Thyroid gland (tissue), 4 donors: ENCODE measurements around the gene EPS15.

Experiments used
- CTCF ChIP-seq, 6 experiments: fragments of 200-600 bp in 3 of 6; fragments of 450-650 bp in 3 of 6; sonication (generic) in 3 of 6; IDR thresholded peaks; one replicate each; pipeline ENCODE4 v1.5.1; 2016 to 2019; ENCODE audit warnings: antibody characterized with exemption in 6 of 6, mild to moderate bottlenecking in 2 of 6, inconsistent platforms in 1 of 6, moderate library complexity in 1 of 6
- POLR2A ChIP-seq, 2 donors: fragments of 450-650 bp; IDR thresholded peaks; one replicate each; pipeline ENCODE4 v1.6.1; 2017; ENCODE audit warnings: antibody characterized with exemption in 2 of 2, mild to moderate bottlenecking in 2 of 2, moderate library complexity in 1 of 2

DNA sequence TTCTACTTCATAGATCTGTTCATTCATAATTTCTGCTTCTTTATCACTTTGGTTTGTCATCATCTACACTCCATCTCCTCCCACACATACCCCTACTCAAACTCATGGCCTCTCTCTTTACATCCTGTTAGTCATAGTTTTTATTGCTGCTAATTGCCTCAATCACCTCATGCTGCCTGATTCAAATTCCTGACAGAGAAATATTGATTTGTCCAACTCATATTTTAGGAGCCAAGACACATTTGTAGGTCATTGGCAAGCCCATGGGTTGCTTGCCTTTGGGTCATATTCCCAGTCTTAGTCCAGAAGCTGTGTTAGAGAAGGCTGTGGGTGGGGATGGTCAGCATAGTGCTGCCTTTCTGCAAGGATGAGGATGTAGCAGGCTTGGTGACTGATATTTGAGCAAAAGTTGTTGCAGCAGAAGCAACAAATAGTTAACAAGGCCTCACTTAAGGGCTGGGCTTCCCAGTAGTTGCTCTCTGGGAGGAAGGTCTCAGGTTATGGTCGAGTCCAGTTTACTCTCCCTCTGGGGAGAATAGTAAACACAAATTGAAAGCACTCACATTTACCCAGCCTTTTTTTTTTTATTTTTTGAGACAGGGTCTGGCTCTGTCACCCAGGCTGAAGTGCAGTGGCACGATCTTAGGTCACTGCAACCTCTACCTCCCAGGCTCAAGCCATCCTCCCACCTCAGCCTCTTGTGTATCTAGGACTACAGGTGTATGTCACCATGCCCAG lies 22.4 kb upstream of the EPS15 start:
- no peak for TF ChIP-seq CTCF (IDR thresholded peaks at IDR 0.05)
- TF ChIP-seq POLR2A (IDR thresholded peaks at IDR 0.05) = no peak
